ENCODE results near the gene TCTN2. TPM values are rescaled to one million over a fixed set of nuclear protein-coding genes. Genes with fewer than 3 reads are reported as not detected.

Gene TCTN2
- 27.0 and 32.0 TPM in 2 replicates for total RNA-seq (2013; cell fraction: nucleolus; rRNA removed)
- total RNA-seq (2014; rRNA removed) (4.2 and 4.7 TPM in 2 replicates), total RNA-seq (2014; rRNA removed; fragmentation: Illumina TruSeq; extraction: Trizol) (3.1 and 3.2 TPM in 2 replicates), total RNA-seq (2021) (3.6 and 5.5 TPM in 2 replicates), polyA plus RNA-seq (2011; rRNA removed) (3.3 and 3.9 TPM in 2 replicates), polyA plus RNA-seq (2014; fragmentation: Illumina TruSeq; extraction: Trizol) (3.8 and 4.8 TPM in 2 replicates), polyA plus RNA-seq (2014; fragmentation: Nextera tagmentation; extraction: Ambion mirVana) (under 1 TPM; 0.55 to 0.76 TPM), polyA plus RNA-seq (2014; rRNA removed) (2.8 and 3.4 TPM in 2 replicates), polyA plus RNA-seq (2016; fragmentation: Nextera tagmentation; extraction: Ambion mirVana) (1 to 10 TPM; 2.5 to 2.6 TPM), polyA minus RNA-seq (2011; rRNA and poly(A)+ RNA removed) (6.2 and 6.4 TPM in 2 replicates), Bru-seq, nascent RNA (percentile 50 among the genes with signal in this experiment), BruChase-seq, experiment 1, labeled RNA remaining after a 6-hour chase (percentile 63 among the genes with signal in this experiment), BruChase-seq, experiment 2, labeled RNA remaining after a 2-hour chase (percentile 58 among the genes with signal in this experiment)
- 4.6 TPM for polyA plus RNA-seq (2011; ENCODE audit: low read depth)
- polyA plus RNA-seq (2011; cell fraction: cytosol; rRNA removed) = 3.5 and 4.8 TPM in 2 replicates
- 7.0 and 7.3 TPM in 2 replicates for polyA plus RNA-seq (2011; cell fraction: nucleus; rRNA removed)
- 4.6 and 4.8 TPM in 2 replicates for polyA plus RNA-seq (2012)
- 1.9 and 2.6 TPM in 2 replicates for polyA minus RNA-seq (2011; cell fraction: cytosol; rRNA and poly(A)+ RNA removed)
- polyA minus RNA-seq (2011; cell fraction: nucleus; rRNA and poly(A)+ RNA removed) = 2.7 and 5.4 TPM in 2 replicates
- long read RNA-seq, experiment 1, partial matches to known transcripts = 0 of 1 reads
- long read RNA-seq, experiment 1, other reads (novel, unspliced or antisense) = 1 of 1 reads
- long read RNA-seq, experiment 2 = 0 reads

DNA sequence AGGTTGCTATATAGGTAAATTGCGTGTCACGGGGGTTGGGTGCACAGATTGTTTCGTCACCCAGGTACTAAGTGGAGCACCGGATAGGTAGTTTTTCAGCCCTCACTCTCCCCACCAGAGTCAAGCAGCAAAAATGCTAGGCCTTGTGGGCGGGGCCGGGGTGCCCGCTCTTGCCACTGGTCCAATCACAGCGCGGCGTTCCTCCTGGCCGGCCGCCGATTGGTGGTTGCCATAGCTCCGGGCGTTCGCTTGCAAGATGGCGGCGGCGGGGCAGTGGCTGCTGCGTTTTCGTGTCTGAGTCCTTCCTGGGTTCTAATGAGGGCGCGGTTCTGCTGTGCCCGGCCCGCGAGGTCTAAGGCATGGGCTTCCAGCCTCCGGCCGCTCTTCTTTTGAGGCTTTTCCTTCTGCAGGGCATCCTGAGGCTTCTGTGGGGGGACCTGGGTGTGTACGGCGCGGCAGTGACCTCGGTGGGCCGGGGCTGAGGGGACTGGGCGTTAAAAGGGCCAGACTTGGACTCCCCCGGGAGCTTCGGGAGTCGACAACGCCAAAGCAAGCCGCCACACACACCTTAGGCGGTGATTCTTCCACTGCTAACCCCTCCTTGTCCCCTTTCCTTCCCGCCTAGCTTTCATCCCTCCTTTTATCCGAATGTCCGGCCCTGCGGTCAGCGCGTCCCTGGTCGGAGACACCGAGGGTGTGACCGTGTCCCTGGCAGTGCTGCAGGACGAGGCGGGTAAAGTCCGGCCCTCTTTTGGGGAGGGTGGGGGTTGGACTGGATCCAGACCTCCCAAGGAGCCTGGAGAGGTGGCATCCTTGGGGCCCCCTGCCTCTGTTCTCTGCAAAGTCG, at the start of gene TCTN2:
Gene TCTN2, plus strand, starts transcription at position 232 of the 847 bp plus-strand sequence. Its CDS starts 128 bp downstream, at position 360.
- FAIRE-seq = peak; percentile 97
- DNase-seq (ENCODE audit: low read depth, low spot score) = peak; percentile 47
- Histone ChIP-seq H3K36me3 (ENCODE audit: control insufficient read depth in 2 of 2, insufficient read depth in 2 of 2, low read length in 1 of 2) (no peaks in the 10 kb centered on the region; a peak in 1 of 4 replicates), H3K27ac (ENCODE audit: control insufficient read depth, insufficient read depth) (no peak within 1 kb of the TSS), H4K20me1 (ENCODE audit: control insufficient read depth, insufficient read depth) (no peaks in the 10 kb centered on the region), H2AFZ (ENCODE audit: control insufficient read depth, low read depth, low read length) (peak within 1 kb of the TSS; percentile 97), H3K27me3 (replicated peaks in 1 of 2; ENCODE audit: control insufficient read depth in 2 of 2, insufficient read depth in 2 of 2, low read length in 1 of 2) (no peaks in the 10 kb centered on the region), H3K9me3 (replicated peaks; ENCODE audit: control insufficient read depth, insufficient read depth, low read length) (no peaks in the 10 kb centered on the region), H3K9ac (ENCODE audit: control insufficient read depth, insufficient read depth, low read length) (peak within 1 kb of the TSS; percentile 69), H3K4me2 (ENCODE audit: control insufficient read depth, insufficient read depth) (peak within 1 kb of the TSS; percentile 99), H3K79me2 (ENCODE audit: control insufficient read depth, insufficient read depth, low read length) (no peaks in the 10 kb centered on the region), H3K4me1 (ENCODE audit: control insufficient read depth, insufficient read depth, low read length) (peaks cover 5% of the 10 kb centered on the region; the same call in 1 of the 2 replicates), H3K4me3 (peak within 1 kb of the TSS; percentile 95)
- in situ Hi-C loops (cut with MboI) (no loop called here), intact Hi-C loops (cut with micrococcal nuclease; ENCODE audit: unreplicated experiment) (no loop called here)
- ChIA-PET SMC1A (ENCODE audit: uncharacterized antibody, unreplicated experiment) (interaction anchor here (0.7 to 1.3 kb wide), 2 partner anchors 10 to 43 kb away, joined by 3 to 6 read pairs; no protein-coding TSS in a partner anchor), RAD21 (ENCODE audit: unreplicated experiment) (interaction anchor here (2.3 kb wide), 1 partner anchor 42 kb away, joined by 7 read pairs; the partner anchor contains the start of gene ATP6V0A2), POLR2A (interaction anchor here (0.6 to 1.3 kb wide), 3 partner anchors 10 to 88 kb away, joined by 3 to 5 read pairs (median 3); no protein-coding TSS in a partner anchor), CTCF (no interaction called here)
- TSS peak; percentile 84 for BruUV-seq (replicated peaks)
- ATAC-seq = peak; percentile 100
- 3% methylated on average over 46 of the region's 53 CpGs for WGBS (ENCODE audit: insufficient coverage, insufficient replicate concordance, low lambda C conversion rate, missing lambda C conversion rate)
- TF ChIP-seq, protein P1, sequence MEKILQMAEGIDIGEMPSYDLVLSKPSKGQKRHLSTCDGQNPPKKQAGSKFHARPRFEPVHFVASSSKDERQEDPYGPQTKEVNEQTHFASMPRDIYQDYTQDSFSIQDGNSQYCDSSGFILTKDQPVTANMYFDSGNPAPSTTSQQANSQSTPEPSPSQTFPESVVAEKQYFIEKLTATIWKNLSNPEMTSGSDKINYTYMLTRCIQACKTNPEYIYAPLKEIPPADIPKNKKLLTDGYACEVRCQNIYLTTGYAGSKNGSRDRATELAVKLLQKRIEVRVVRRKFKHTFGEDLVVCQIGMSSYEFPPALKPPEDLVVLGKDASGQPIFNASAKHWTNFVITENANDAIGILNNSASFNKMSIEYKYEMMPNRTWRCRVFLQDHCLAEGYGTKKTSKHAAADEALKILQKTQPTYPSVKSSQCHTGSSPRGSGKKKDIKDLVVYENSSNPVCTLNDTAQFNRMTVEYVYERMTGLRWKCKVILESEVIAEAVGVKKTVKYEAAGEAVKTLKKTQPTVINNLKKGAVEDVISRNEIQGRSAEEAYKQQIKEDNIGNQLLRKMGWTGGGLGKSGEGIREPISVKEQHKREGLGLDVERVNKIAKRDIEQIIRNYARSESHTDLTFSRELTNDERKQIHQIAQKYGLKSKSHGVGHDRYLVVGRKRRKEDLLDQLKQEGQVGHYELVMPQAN (conservative IDR thresholded peaks at IDR 0.05) = peak; percentile 96
- TF ChIP-seq, protein P2, sequence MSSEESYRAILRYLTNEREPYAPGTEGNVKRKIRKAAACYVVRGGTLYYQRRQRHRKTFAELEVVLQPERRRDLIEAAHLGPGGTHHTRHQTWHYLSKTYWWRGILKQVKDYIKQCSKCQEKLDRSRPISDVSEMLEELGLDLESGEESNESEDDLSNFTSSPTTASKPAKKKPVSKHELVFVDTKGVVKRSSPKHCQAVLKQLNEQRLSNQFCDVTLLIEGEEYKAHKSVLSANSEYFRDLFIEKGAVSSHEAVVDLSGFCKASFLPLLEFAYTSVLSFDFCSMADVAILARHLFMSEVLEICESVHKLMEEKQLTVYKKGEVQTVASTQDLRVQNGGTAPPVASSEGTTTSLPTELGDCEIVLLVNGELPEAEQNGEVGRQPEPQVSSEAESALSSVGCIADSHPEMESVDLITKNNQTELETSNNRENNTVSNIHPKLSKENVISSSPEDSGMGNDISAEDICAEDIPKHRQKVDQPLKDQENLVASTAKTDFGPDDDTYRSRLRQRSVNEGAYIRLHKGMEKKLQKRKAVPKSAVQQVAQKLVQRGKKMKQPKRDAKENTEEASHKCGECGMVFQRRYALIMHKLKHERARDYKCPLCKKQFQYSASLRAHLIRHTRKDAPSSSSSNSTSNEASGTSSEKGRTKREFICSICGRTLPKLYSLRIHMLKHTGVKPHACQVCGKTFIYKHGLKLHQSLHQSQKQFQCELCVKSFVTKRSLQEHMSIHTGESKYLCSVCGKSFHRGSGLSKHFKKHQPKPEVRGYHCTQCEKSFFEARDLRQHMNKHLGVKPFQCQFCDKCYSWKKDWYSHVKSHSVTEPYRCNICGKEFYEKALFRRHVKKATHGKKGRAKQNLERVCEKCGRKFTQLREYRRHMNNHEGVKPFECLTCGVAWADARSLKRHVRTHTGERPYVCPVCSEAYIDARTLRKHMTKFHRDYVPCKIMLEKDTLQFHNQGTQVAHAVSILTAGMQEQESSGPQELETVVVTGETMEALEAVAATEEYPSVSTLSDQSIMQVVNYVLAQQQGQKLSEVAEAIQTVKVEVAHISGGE (CRISPR knock-in tag; IDR thresholded peaks at IDR 0.05) = no peak
- TF ChIP-seq BCL11A (IDR thresholded peaks at IDR 0.05; ENCODE audit: low read depth, low read length) = no peak
- TF ChIP-seq, protein P3, sequence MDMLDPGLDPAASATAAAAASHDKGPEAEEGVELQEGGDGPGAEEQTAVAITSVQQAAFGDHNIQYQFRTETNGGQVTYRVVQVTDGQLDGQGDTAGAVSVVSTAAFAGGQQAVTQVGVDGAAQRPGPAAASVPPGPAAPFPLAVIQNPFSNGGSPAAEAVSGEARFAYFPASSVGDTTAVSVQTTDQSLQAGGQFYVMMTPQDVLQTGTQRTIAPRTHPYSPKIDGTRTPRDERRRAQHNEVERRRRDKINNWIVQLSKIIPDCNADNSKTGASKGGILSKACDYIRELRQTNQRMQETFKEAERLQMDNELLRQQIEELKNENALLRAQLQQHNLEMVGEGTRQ (IDR thresholded peaks at IDR 0.05; ENCODE audit: borderline replicate concordance, low read depth, low read length) = no peak
- no peak for TF ChIP-seq HCFC1 (IDR thresholded peaks at IDR 0.05; ENCODE audit: low read length)
- TF ChIP-seq, protein P4, sequence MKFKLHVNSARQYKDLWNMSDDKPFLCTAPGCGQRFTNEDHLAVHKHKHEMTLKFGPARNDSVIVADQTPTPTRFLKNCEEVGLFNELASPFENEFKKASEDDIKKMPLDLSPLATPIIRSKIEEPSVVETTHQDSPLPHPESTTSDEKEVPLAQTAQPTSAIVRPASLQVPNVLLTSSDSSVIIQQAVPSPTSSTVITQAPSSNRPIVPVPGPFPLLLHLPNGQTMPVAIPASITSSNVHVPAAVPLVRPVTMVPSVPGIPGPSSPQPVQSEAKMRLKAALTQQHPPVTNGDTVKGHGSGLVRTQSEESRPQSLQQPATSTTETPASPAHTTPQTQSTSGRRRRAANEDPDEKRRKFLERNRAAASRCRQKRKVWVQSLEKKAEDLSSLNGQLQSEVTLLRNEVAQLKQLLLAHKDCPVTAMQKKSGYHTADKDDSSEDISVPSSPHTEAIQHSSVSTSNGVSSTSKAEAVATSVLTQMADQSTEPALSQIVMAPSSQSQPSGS (IDR thresholded peaks at IDR 0.05; ENCODE audit: low read length) = no peak
- TF ChIP-seq RFX5 (IDR thresholded peaks at IDR 0.05; ENCODE audit: low read depth, low read length) = 0 out of 2 replicates have a peak, but pooled peaks have one; percentile 71
- TF ChIP-seq RUNX3 (IDR thresholded peaks at IDR 0.05; ENCODE audit: low read length) = 0 out of 2 replicates have a peak, but pooled peaks have one; percentile 4
- no peak for TF ChIP-seq ASH2L (IDR thresholded peaks at IDR 0.05; ENCODE audit: borderline replicate concordance, low read depth)
